Keratinocyte (primary cell): ENCODE results near the gene ELANE. TPM values are rescaled to one million over a fixed set of nuclear protein-coding genes. Genes with fewer than 3 reads are reported as not detected.

ENCODE experiments used
- DNase-seq: peaks from one replicate; pipeline ENCODE4 v3.0.0-alpha.2; 2011; ENCODE audit warnings: low read depth, missing footprints, low spot score
- FAIRE-seq: peaks from 2 replicates; lab custom pipeline; 2011; peaks lifted over from hg19 to GRCh38; lab: Jason Lieb, UNC
- H2AFZ ChIP-seq: 2 replicates; pipeline ENCODE4 v1.6.0; 2012; ENCODE audit warnings: low read length, control low read depth, inconsistent platforms; ENCODE audit not compliant: control insufficient read depth
- H3K27ac ChIP-seq: 2 replicates; pipeline ENCODE4 v1.5.1; 2011; ENCODE audit warnings: low read length; ENCODE audit not compliant: control insufficient read depth, insufficient read depth
- H3K27me3 ChIP-seq: 3 replicates; pipeline ENCODE4 v1.6.0; 2011; ENCODE audit warnings: low read length; ENCODE audit not compliant: control insufficient read depth, insufficient read depth; ENCODE audit errors: extremely low read depth
- H3K36me3 ChIP-seq, 2 experiments: 2 replicates in 1 of 2; 3 replicates in 1 of 2; pipeline ENCODE4 v1.5.1; 2011; ENCODE audit warnings: low read length in 2 of 2, mild to moderate bottlenecking in 1 of 2; ENCODE audit not compliant: control insufficient read depth in 2 of 2, insufficient read depth in 2 of 2; ENCODE audit errors: extremely low read depth in 1 of 2
- H3K4me1 ChIP-seq: 3 replicates; pipeline ENCODE4 v1.5.1; 2011; ENCODE audit warnings: low read length; ENCODE audit not compliant: control insufficient read depth, insufficient read depth; ENCODE audit errors: extremely low read depth
- H3K4me2 ChIP-seq: 3 replicates; pipeline ENCODE4 v1.6.0; 2011; ENCODE audit warnings: low read depth, low read length; ENCODE audit not compliant: control insufficient read depth, insufficient read depth; ENCODE audit errors: extremely low read depth
- H3K4me3 ChIP-seq, 3 experiments: fragments of 200-600 bp in 1 of 3; sonication (generic) in 1 of 3; 2 replicates in 2 of 3; 3 replicates in 1 of 3; pipeline ENCODE4 v1.5.1; 2011 to 2016; ENCODE audit warnings: low read length in 3 of 3, mild to moderate bottlenecking in 3 of 3, control low read depth in 2 of 3, inconsistent platforms in 1 of 3, low read depth in 1 of 3, mixed read lengths in 1 of 3, mixed run types in 1 of 3, moderate library complexity in 1 of 3; ENCODE audit not compliant: control insufficient read depth in 2 of 3, insufficient read depth in 2 of 3; ENCODE audit errors: extremely low read depth in 1 of 3
- H3K79me2 ChIP-seq: 2 replicates; pipeline ENCODE4 v1.6.0; 2012; ENCODE audit warnings: low read length; ENCODE audit not compliant: control insufficient read depth, insufficient read depth
- H3K9ac ChIP-seq: 3 replicates; pipeline ENCODE4 v1.6.0; 2011; ENCODE audit warnings: low read length; ENCODE audit not compliant: control insufficient read depth, insufficient read depth; ENCODE audit errors: extremely low read depth
- H3K9me1 ChIP-seq: 3 replicates; pipeline ENCODE4 v1.6.0; 2011; ENCODE audit warnings: low read length; ENCODE audit not compliant: control insufficient read depth, insufficient read depth; ENCODE audit errors: extremely low read depth
- H3K9me3 ChIP-seq: 2 replicates; pipeline ENCODE4 v1.5.1; 2012; ENCODE audit warnings: low read depth, low read length; ENCODE audit not compliant: control insufficient read depth
- H4K20me1 ChIP-seq: 3 replicates; pipeline ENCODE4 v1.6.0; 2011; ENCODE audit warnings: low read length; ENCODE audit not compliant: control insufficient read depth, insufficient read depth; ENCODE audit errors: extremely low read depth
- EZH2 ChIP-seq: IDR thresholded peaks from one replicate; pipeline ENCODE4 v1.6.1; 2012; ENCODE audit warnings: inconsistent platforms, mild to moderate bottlenecking, low read length, moderate library complexity
- dilution Hi-C: fragments of 300-500 bp; cut with MboI; formaldehyde crosslinking; loops from one replicate; pipeline ENCODE4 v1.7.0; 2020; ENCODE audit warnings: low sequenced_read_pairs; ENCODE audit not compliant: extremely low pct_ligation_motif_present
- polyA plus RNA-seq, 5 experiments: library from polyadenylated mRNA; depleted of rRNA in 3 of 5; stranded (reverse) in 3 of 5; stranded (forward) in 1 of 5; unstranded in 1 of 5; fragments of >200 nt; gene quantifications; 1 replicate in 1 of 5; 2 replicates in 3 of 5; 3 replicates in 1 of 5; pipeline versions ENCODE4 v1.2.1 to v1.2.3, GENCODE V29; 2011 to 2012; ENCODE audit warnings: missing spikeins in 2 of 5, low read depth in 1 of 5, low replicate concordance in 1 of 5
- TF ChIP-seq, protein P1 (sequence below), 3 experiments: IDR thresholded peaks in 1 of 3; conservative IDR thresholded peaks in 1 of 3; optimal IDR thresholded peaks in 1 of 3; 2 replicates in 2 of 3; 3 replicates in 1 of 3; pipeline versions ENCODE3 to v1.5.1; 2011; ENCODE audit warnings: low read length in 3 of 3, mild to moderate bottlenecking in 3 of 3, moderate library complexity in 2 of 3, control low read depth in 1 of 3, inconsistent platforms in 1 of 3; ENCODE audit not compliant: insufficient read depth in 2 of 3; ENCODE audit errors: extremely low read depth in 1 of 3

Gene ELANE
- polyA plus RNA-seq, 1 donor (not counting 4 experiments of a cell fraction or from before 2014, with no cell fraction given) = not detected

GRCh38 chr19:900043-900301 is 47.9 kb downstream of the ELANE start:
- dilution Hi-C loops = no loop called here
- peaks cover 15% of the 10 kb centered on the region for H3K79me2 ChIP-seq
- H3K4me3 ChIP-seq = no peak overlapping the region
- H3K9me3 ChIP-seq = no peaks in the 10 kb centered on the region
- no peak for DNase-seq
- FAIRE-seq = no peak
- H4K20me1 ChIP-seq = no peaks in the 10 kb centered on the region
- H3K27ac ChIP-seq = no peak overlapping the region
- peaks cover 5 to 17% of the 10 kb centered on the region in 2 experiments for H3K36me3 ChIP-seq
- no peaks in the 10 kb centered on the region for H3K4me1 ChIP-seq
- no peak for TF ChIP-seq EZH2
- TF ChIP-seq, protein P1, sequence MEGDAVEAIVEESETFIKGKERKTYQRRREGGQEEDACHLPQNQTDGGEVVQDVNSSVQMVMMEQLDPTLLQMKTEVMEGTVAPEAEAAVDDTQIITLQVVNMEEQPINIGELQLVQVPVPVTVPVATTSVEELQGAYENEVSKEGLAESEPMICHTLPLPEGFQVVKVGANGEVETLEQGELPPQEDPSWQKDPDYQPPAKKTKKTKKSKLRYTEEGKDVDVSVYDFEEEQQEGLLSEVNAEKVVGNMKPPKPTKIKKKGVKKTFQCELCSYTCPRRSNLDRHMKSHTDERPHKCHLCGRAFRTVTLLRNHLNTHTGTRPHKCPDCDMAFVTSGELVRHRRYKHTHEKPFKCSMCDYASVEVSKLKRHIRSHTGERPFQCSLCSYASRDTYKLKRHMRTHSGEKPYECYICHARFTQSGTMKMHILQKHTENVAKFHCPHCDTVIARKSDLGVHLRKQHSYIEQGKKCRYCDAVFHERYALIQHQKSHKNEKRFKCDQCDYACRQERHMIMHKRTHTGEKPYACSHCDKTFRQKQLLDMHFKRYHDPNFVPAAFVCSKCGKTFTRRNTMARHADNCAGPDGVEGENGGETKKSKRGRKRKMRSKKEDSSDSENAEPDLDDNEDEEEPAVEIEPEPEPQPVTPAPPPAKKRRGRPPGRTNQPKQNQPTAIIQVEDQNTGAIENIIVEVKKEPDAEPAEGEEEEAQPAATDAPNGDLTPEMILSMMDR (optimal IDR thresholded peaks at IDR 0.05 in 1 of 3, IDR thresholded peaks at IDR 0.05 in 1 of 3, conservative IDR thresholded peaks at IDR 0.05 in 1 of 3; ENCODE audit: extremely low read depth in 1 of 3, insufficient read depth in 2 of 3, low read length in 3 of 3) = no peak
- H3K27me3 ChIP-seq = no peaks in the 10 kb centered on the region
- H3K9ac ChIP-seq = no peak overlapping the region
- no peak overlapping the region for H3K4me2 ChIP-seq
- no peaks in the 10 kb centered on the region for H3K9me1 ChIP-seq
- H2AFZ ChIP-seq = no peak overlapping the region

GRCh38 chr19:900302-901111 is 48.4 kb downstream of the ELANE start:
- TF ChIP-seq, protein P1 (optimal IDR thresholded peaks at IDR 0.05 in 1 of 3, IDR thresholded peaks at IDR 0.05 in 1 of 3, conservative IDR thresholded peaks at IDR 0.05 in 1 of 3; ENCODE audit: extremely low read depth in 1 of 3, insufficient read depth in 2 of 3, low read length in 3 of 3) = no peak
- no peak for TF ChIP-seq EZH2
- no peak overlapping the region for H3K9ac ChIP-seq
- H3K9me1 ChIP-seq = no peaks in the 10 kb centered on the region
- H3K4me3 ChIP-seq = no peak overlapping the region
- H3K4me1 ChIP-seq = no peaks in the 10 kb centered on the region
- H2AFZ ChIP-seq = no peak overlapping the region
- no peaks in the 10 kb centered on the region for H4K20me1 ChIP-seq
- no peak overlapping the region for H3K27ac ChIP-seq
- no peak overlapping the region for H3K4me2 ChIP-seq
- H3K27me3 ChIP-seq = no peaks in the 10 kb centered on the region
- FAIRE-seq = peak; percentile 39
- H3K79me2 ChIP-seq = peaks cover 17% of the 10 kb centered on the region
- DNase-seq = no peak
- peaks cover 5 to 17% of the 10 kb centered on the region in 2 experiments for H3K36me3 ChIP-seq
- dilution Hi-C loops = no loop called here
- no peaks in the 10 kb centered on the region for H3K9me3 ChIP-seq
